GM21367 (cell line): ENCODE data around the gene DCC.

ENCODE experiments used
- ATAC-seq: cut with Tn5 transposase; IDR thresholded peaks from one replicate; pipeline ENCODE4 v1.9.1; 2021; ENCODE audit not compliant: unreplicated experiment

Gene DCC

GRCh38 chr18:52897611-52898484 lies 557.9 kb downstream of the DCC start:
- no peak for ATAC-seq

GRCh38 chr18:52898485-52899058 lies 558.6 kb downstream of the DCC start:
- ATAC-seq: no peak

- ATAC-seq: no peak
Observed at GRCh38 chr18:52902188-52902587, 562.2 kb downstream of the DCC start.

GRCh38 chr18:52903857-52904256 lies 563.9 kb downstream of the DCC start:
- ATAC-seq: no peak

- no peak for ATAC-seq
Observed at GRCh38 chr18:52907543-52908308, 567.7 kb downstream of the DCC start.

- ATAC-seq: no peak
Observed at GRCh38 chr18:52914148-52914547, 574.2 kb downstream of the DCC start.

- no peak for ATAC-seq
Observed at GRCh38 chr18:52920665-52921064, 580.7 kb downstream of the DCC start.

- ATAC-seq: no peak
Observed at GRCh38 chr18:52933356-52933755, 593.4 kb downstream of the DCC start.

- ATAC-seq: no peak
Observed at GRCh38 chr18:52936931-52937330, 596.9 kb downstream of the DCC start.

- ATAC-seq: no peak
Observed at GRCh38 chr18:52937840-52938239, 597.8 kb downstream of the DCC start.

- ATAC-seq: no peak
Observed at GRCh38 chr18:52945552-52945951, 605.6 kb downstream of the DCC start.

- no peak for ATAC-seq
Observed at GRCh38 chr18:52948868-52949444, 609.0 kb downstream of the DCC start.

GRCh38 chr18:52950155-52950554 lies 610.2 kb downstream of the DCC start:
- no peak for ATAC-seq

GRCh38 chr18:52953387-52953786 lies 613.4 kb downstream of the DCC start:
- ATAC-seq: no peak

- no peak for ATAC-seq
Observed at GRCh38 chr18:52963481-52963880, 623.5 kb downstream of the DCC start.

GRCh38 chr18:52970686-52971085 lies 630.7 kb downstream of the DCC start:
- ATAC-seq: no peak

GRCh38 chr18:52971097-52971496 lies 631.1 kb downstream of the DCC start:
- no peak for ATAC-seq

- no peak for ATAC-seq
Observed at GRCh38 chr18:52979892-52980291, 639.9 kb downstream of the DCC start.

- no peak for ATAC-seq
Observed at GRCh38 chr18:52991246-52991645, 651.2 kb downstream of the DCC start.

- ATAC-seq: no peak
Observed at GRCh38 chr18:52992041-52992440, 652.0 kb downstream of the DCC start.

- ATAC-seq: no peak
Observed at GRCh38 chr18:52995875-52996274, 655.9 kb downstream of the DCC start.
